Measurements from ENCODE around the gene C6orf47. TPM values are rescaled to one million over a fixed set of nuclear protein-coding genes. Genes with fewer than 3 reads are reported as not detected.
A peak's percentile ranks its signal among the peaks of the same experiment; 100 is the strongest.
"Not testable (repeated sequence)": the region's sequence is repeated elsewhere in the genome, so short reads cannot be mapped to it uniquely, and the experiment has no call there.

The C6orf47 gene
- total RNA-seq (10 to 100 TPM; 13.3 to 16.9 TPM), total RNA-seq (34.6 to 64.9 reads per million in 2 donors)

GRCh38 chr6:31660381-31661261 is at the start of gene C6orf47:
C6orf47 (minus strand) TSS chr6:31660778; CDS start chr6:31659947, 831 bp downstream.
- ATAC-seq = peak; percentile 68
- Mint-ChIP-seq H3K27ac (peak within 1 kb of the TSS; percentile 92), H3K27me3 (no peaks in the 10 kb centered on the region), H3K4me1 (peaks cover 61% of the 10 kb centered on the region), H3K4me3 (peak within 1 kb of the TSS; percentile 93), H3K36me3 (ENCODE audit: low read depth) (peaks cover 8% of the 10 kb centered on the region)
- peak; percentile 50 to 71 (median 67) for DNase-seq
- H3K9me3 ChIP-seq (ENCODE audit: control insufficient read depth, low read length, poor library complexity, severe bottlenecking) = no peaks in the 10 kb centered on the region

GRCh38 chr6:31709157-31709556 is 48.6 kb upstream of the C6orf47 start:
- not testable (repeated sequence) for H3K27me3 Mint-ChIP-seq; H3K27ac Mint-ChIP-seq; ATAC-seq; H3K9me3 ChIP-seq (ENCODE audit: control insufficient read depth, low read length, poor library complexity, severe bottlenecking); H3K4me3 Mint-ChIP-seq; H3K36me3 Mint-ChIP-seq (ENCODE audit: low read depth); DNase-seq
- H3K4me1 Mint-ChIP-seq = peaks cover 17% of the 10 kb centered on the region

GRCh38 chr6:31708224-31708623 is 47.6 kb upstream of the C6orf47 start:
- Mint-ChIP-seq H3K4me1 (peaks cover 18% of the 10 kb centered on the region), H3K4me3 (no peak overlapping the region), H3K27me3 (peaks cover 9% of the 10 kb centered on the region), H3K36me3 (ENCODE audit: low read depth) (no peaks in the 10 kb centered on the region), H3K27ac (no peak overlapping the region)
- DNase-seq (no peak), ATAC-seq (no peak)
- no peaks in the 10 kb centered on the region for H3K9me3 ChIP-seq (ENCODE audit: control insufficient read depth, low read length, poor library complexity, severe bottlenecking)

- peaks cover 4% of the 10 kb centered on the region for H3K27me3 Mint-ChIP-seq
- H3K9me3 ChIP-seq (ENCODE audit: control insufficient read depth, low read length, poor library complexity, severe bottlenecking) = no peaks in the 10 kb centered on the region
- ATAC-seq (no peak), DNase-seq (no peak)
- no peak overlapping the region for H3K27ac Mint-ChIP-seq
- no peak overlapping the region for H3K4me3 Mint-ChIP-seq
- H3K4me1 Mint-ChIP-seq = peaks cover 18% of the 10 kb centered on the region
- H3K36me3 Mint-ChIP-seq (ENCODE audit: low read depth) = peaks cover 1% of the 10 kb centered on the region
These were observed 47.1 kb upstream of the C6orf47 start for GRCh38 chr6:31707701-31708100.

GRCh38 chr6:31706599-31706998 is 46.0 kb upstream of the C6orf47 start, which contains the start of gene LY6G6F:
LY6G6F (plus strand) TSS chr6:31706866; CDS start chr6:31706907, 41 bp downstream.
- ATAC-seq (no peak), DNase-seq (no peak)
- Mint-ChIP-seq H3K4me1 (peaks cover 21% of the 10 kb centered on the region), H3K4me3 (no peak within 1 kb of the TSS), H3K27me3 (no peaks in the 10 kb centered on the region), H3K36me3 (ENCODE audit: low read depth) (peaks cover 7% of the 10 kb centered on the region), H3K27ac (peak within 1 kb of the TSS; percentile 57)
- no peaks in the 10 kb centered on the region for H3K9me3 ChIP-seq (ENCODE audit: control insufficient read depth, low read length, poor library complexity, severe bottlenecking)

- no peaks in the 10 kb centered on the region for H3K27me3 Mint-ChIP-seq
- no peaks in the 10 kb centered on the region for H3K9me3 ChIP-seq (ENCODE audit: control insufficient read depth, low read length, poor library complexity, severe bottlenecking)
- DNase-seq (no peak), ATAC-seq (no peak)
- H3K4me1 Mint-ChIP-seq = peaks cover 24% of the 10 kb centered on the region
- H3K36me3 Mint-ChIP-seq (ENCODE audit: low read depth) = peaks cover 7% of the 10 kb centered on the region
- no peak overlapping the region for H3K27ac Mint-ChIP-seq
- no peak overlapping the region for H3K4me3 Mint-ChIP-seq
These were observed 45.4 kb upstream of the C6orf47 start for GRCh38 chr6:31705931-31706330.

- Mint-ChIP-seq H3K27me3 (no peaks in the 10 kb centered on the region), H3K4me3 (peak within 1 kb of the TSS; percentile 100), H3K27ac (peak within 1 kb of the TSS; percentile 100), H3K4me1 (peaks cover 25% of the 10 kb centered on the region), H3K36me3 (ENCODE audit: low read depth) (peaks cover 7% of the 10 kb centered on the region)
- ATAC-seq (peak; percentile 93), DNase-seq (peak; percentile 92 to 93 (median 93))
- H3K9me3 ChIP-seq (ENCODE audit: control insufficient read depth, low read length, poor library complexity, severe bottlenecking) = no peaks in the 10 kb centered on the region
These were observed 42.5 kb upstream of the C6orf47 start, which contains the start of gene ABHD16A for GRCh38 chr6:31702819-31703716. ABHD16A (minus strand) TSS chr6:31703324; CDS start chr6:31703281, 43 bp downstream.

GRCh38 chr6:31702405-31702818 is 41.8 kb upstream of the C6orf47 start:
- Mint-ChIP-seq H3K27me3 (no peaks in the 10 kb centered on the region), H3K36me3 (ENCODE audit: low read depth) (peaks cover 11% of the 10 kb centered on the region), H3K4me3 (peak overlapping the region; percentile 100), H3K4me1 (peaks cover 31% of the 10 kb centered on the region), H3K27ac (peak overlapping the region; percentile 100)
- H3K9me3 ChIP-seq (ENCODE audit: control insufficient read depth, low read length, poor library complexity, severe bottlenecking) = no peaks in the 10 kb centered on the region
- ATAC-seq (no peak), DNase-seq (no peak)

GRCh38 chr6:31701666-31702404 is 41.3 kb upstream of the C6orf47 start:
- peaks cover 34% of the 10 kb centered on the region for H3K4me1 Mint-ChIP-seq
- ATAC-seq (no peak), DNase-seq (no peak)
- peaks cover 15% of the 10 kb centered on the region for H3K36me3 Mint-ChIP-seq (ENCODE audit: low read depth)
- no peaks in the 10 kb centered on the region for H3K27me3 Mint-ChIP-seq
- no peaks in the 10 kb centered on the region for H3K9me3 ChIP-seq (ENCODE audit: control insufficient read depth, low read length, poor library complexity, severe bottlenecking)
- peak overlapping the region; percentile 100 for H3K4me3 Mint-ChIP-seq
- peak overlapping the region; percentile 100 for H3K27ac Mint-ChIP-seq

- ATAC-seq (no peak), DNase-seq (no peak)
- peaks cover 15% of the 10 kb centered on the region for H3K36me3 Mint-ChIP-seq (ENCODE audit: low read depth)
- H3K27me3 Mint-ChIP-seq = no peaks in the 10 kb centered on the region
- H3K9me3 ChIP-seq (ENCODE audit: control insufficient read depth, low read length, poor library complexity, severe bottlenecking) = no peaks in the 10 kb centered on the region
- H3K27ac Mint-ChIP-seq = peak overlapping the region; percentile 100
- H3K4me1 Mint-ChIP-seq = peaks cover 34% of the 10 kb centered on the region
- H3K4me3 Mint-ChIP-seq = peak overlapping the region; percentile 100
These were observed 40.3 kb upstream of the C6orf47 start for GRCh38 chr6:31700740-31701401.

- Mint-ChIP-seq H3K4me3 (no peak overlapping the region), H3K27me3 (no peaks in the 10 kb centered on the region), H3K4me1 (peaks cover 27% of the 10 kb centered on the region), H3K27ac (peak overlapping the region; percentile 93), H3K36me3 (ENCODE audit: low read depth) (peaks cover 16% of the 10 kb centered on the region)
- ATAC-seq (no peak), DNase-seq (no peak)
- H3K9me3 ChIP-seq (ENCODE audit: control insufficient read depth, low read length, poor library complexity, severe bottlenecking) = no peaks in the 10 kb centered on the region
These were observed 37.0 kb upstream of the C6orf47 start for GRCh38 chr6:31697555-31697954.

- no peak for DNase-seq
- ATAC-seq = no peak
- no peaks in the 10 kb centered on the region for H3K9me3 ChIP-seq (ENCODE audit: control insufficient read depth, low read length, poor library complexity, severe bottlenecking)
- H3K4me3 Mint-ChIP-seq = no peak overlapping the region
- H3K27ac Mint-ChIP-seq = no peak overlapping the region
- H3K36me3 Mint-ChIP-seq (ENCODE audit: low read depth) = peaks cover 14% of the 10 kb centered on the region
- H3K27me3 Mint-ChIP-seq = no peaks in the 10 kb centered on the region
- peaks cover 16% of the 10 kb centered on the region for H3K4me1 Mint-ChIP-seq
These were observed 33.0 kb upstream of the C6orf47 start for GRCh38 chr6:31693535-31693934.

Data from T-helper 17 cell (primary cell).